Activated gamma-delta T cell treated with Interleukin-2 at 50 U/mL for 16 hours (primary cell): ENCODE results near the gene UBE2L3.

Source experiments
- DNase-seq: peaks from one replicate; pipeline ENCODE4 v3.0.0-alpha.2; 2020

Gene UBE2L3

DNA sequence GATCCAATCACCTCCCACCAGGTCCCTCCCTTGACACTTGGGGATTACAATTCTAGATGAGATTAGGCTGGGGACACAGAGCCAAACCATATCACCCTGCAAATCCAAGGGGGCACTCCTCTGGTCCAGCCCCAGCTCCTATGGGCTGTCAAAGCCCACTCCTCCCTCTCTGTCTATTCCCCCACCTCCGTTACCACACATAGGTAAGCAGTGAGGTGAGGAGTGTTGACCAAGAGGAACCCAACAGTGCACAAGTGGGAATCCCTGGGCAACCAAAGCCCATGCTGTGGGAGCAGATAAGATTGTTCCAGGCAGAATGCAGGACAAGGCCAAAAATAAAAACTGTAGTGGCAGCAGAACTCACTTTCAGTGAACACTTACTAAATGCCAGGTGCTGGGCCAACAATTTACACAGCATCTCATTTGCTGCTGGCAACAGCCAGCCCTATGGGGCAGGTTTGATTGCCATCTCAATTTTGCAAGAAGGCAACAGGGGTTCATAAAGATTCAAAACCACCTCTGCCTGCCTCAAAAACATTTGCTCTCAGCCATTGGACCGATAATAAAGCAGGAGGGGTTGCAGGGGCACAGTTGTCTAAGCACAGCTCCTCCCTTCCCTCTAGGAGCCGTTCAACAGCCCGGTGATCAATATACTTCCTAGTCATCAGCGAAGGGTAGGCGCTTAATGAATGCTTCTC is 83.5 kb downstream of the UBE2L3 start:
- no peak for DNase-seq

DNA sequence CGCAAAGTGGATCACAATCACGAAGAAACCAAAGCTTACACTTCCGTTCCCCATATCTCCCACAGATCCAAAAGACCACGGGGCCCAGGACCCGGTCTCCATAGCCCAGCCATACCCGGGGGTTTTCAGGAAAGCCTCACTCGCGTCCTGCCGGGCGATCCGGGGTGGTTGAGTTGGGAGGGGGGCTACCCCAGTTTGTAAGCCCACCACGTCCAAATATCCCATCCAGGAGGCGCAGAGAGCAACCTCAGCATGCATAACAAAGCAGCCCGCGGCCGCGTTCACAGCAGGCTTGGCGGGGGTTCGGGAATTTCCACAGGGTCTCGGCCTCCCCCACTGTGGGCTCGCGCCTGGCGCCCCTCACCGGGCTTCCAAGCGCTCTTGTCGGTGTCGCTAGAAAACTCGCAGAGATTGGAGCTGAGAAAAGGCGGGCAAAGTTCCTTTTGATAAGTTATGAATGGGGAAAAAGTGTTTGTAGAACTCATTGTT is 84.1 kb downstream of the UBE2L3 start:
- DNase-seq: no peak

DNA sequence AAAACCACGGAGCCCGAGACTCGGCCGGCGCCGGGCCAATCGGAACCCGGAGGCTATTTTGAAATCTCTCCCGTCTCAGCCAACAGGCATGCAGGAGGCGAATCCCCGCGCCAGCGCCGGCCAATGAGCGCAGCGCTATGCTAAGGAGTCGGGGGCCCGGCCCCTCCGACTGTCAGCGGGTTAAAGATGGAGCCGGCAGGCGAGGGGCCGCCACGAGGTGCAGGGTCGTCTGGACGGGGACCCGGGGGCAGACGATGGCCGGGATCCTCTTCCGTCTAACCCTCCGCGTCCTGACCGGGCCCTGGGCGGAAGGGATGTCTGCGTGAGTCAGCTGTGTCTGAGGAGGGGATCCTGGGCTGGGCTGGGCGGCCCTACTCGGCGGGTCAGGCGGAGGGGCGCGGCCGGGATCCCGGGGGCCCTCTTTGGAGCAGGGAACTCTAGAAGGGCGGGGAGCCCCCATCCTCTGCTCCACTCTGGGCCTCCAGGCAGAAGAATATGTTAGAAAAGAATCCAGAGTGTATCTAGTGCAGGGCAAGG is 84.6 kb downstream of the UBE2L3 start:
- DNase-seq: peak; percentile 74

- DNase-seq: no peak
Observed at GRCh38 chr22:21652547-21653545, 85.3 kb downstream of the UBE2L3 start.

DNA sequence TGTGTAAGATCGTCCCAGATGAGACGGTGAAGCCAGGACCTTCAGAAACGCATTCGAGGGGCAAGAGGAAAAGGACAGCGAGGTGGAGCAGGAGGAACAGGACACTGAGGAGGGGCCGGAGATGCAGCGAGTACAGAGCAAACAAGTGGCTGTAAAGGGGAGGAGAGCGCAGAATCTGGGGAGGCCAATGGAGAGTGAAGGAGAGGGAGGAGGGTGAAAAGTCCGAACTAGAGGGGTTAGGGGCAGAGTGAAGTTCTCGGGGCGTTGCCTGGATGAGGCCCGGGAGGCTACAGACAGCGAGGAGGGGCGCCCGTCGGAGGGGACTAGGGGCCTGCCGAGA is 89.5 kb downstream of the UBE2L3 start:
- no peak for DNase-seq

DNA sequence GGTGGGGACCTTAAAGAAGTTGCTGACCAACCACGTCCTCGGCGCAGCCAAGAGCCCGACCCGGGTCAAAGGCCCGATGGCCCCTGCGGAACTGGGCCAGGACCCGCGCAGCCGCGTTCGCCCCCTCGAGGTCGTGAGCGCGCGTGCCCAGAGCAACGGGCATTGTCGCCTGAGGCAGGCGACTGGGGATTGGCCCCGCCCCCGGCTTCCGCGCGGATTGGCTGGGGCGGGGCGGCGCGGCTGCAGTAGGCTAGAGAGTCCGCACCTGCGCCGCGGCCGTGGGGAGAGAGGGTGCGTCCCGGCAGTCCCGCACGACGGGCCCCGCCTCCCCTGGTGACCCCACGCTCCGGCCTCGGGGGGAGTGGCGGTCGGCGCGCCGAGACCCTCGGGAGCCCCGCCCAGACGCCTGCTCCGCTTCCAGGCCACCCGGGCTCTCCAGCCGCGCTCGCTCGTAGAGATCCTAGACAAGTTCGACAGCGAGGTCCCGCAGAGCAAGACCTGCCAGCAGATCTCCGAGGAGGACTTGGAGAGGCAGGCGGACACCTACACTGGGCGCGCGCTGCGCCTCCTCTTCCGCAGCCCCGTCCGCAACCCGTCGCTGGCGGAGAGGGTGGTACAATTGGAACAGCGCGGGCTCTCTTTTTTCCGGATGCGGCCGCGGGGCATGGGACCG is 90.0 kb downstream of the UBE2L3 start:
- peak; percentile 68 for DNase-seq

DNA sequence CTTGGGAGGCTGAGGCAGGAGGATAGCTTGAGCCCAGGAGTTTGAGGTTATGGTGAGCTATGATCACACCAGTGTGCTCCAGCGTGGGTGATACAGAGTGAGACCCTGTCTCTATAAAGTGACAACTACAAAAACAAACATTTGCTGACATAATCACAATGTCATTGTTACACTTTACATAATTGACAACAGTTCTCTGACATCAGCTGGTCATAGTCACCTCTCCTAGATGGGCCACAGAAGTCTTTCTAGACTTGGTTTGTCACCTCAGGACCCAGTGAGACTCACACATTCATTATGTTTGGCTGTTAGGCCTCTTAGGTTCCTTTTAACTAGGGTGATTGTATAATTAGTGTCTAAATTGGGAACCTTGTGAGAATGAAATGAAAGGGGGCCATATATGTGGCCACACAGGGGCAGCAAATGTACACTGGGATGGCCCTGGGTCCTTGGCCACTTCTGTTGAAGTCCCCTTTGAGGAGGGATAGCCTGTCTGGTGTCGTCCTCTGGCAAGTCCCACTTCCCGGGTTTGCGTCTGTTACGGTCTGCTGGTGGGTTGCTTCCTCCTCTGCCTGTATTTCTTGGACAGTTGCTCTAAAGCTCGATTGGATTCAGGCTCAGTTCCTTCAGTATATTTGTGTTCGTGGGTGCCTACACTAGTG is 92.5 kb downstream of the UBE2L3 start:
- DNase-seq: no peak

DNA sequence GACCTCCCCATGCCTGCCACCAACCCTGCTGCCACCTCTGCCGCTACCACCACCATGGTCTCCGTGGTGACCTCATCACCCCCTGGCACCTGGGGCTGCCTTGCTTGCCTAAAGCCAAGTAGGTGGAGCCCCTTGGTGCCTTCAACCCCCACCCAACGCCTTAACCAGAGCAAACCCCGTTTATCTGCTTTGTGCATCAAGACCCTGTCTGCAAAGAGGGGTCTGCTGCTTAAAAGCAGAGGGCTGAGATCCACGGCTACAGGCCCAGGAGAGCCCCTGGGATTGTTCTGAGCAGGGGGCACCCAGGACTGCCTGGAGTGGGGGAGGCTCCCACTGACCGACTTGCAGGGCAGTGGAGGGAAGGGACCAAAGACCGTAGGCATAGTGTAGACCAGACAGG is 93.4 kb downstream of the UBE2L3 start:
- DNase-seq: no peak

DNA sequence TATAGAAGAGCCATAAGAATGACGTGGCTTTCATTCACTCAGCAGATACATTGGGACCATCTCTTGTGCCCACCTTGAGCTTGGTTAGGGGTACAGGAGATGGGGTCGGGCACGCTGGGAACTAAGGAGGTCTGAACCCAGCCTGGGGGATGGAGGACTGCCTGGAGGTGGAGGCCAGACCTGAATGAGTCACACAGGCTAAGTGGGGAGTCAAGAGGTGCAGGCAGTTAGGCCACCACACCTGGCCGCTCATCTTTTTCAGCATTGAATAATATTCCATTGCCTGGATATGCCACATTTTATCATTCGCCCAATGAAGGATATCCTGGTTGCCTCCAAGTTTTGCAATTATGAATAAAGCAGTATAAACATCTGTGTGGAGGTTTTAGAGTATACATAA is 94.5 kb downstream of the UBE2L3 start:
- DNase-seq: no peak

DNA sequence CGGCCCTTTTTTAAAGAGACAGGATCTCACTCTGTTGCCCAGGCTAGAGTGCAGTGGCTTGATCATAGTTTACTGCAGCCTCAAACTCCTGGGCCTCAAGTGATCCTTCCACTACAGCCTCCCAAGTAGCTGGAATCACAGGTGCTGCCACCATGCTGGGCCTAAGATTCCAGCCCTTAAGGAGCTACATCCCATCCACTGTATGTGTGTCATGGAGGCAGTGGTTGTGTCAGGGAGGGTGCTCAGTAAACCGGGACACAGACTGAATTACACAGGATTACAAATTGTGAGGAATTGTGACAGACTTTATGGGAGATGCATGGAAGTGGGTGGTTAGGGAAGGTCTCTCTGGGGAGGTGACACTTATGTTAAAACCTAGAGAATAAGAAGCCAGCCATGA is 96.2 kb downstream of the UBE2L3 start:
- DNase-seq: no peak

GRCh38 chr22:21665047-21665851 is 97.7 kb downstream of the UBE2L3 start:
- no peak for DNase-seq

DNA sequence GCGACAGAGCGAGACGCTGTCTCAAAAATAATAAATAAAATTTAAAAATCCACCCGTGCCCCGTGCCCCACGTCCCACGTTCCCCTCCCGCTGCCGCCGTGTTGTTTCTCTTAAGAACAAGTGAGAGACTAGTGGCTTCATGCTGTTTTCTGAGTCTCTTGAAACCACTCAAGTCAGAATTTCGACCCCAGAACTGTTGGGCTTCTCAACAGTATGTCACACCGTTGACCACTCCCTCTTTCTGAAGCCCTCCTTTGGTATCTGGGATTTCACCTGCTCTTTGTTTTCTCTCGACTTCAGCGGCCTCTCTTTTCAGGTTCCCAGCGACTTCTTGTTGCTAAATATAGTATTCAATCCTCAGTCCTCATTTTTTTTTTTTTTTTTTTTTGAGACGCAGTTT is 99.3 kb downstream of the UBE2L3 start:
- DNase-seq: no peak

GRCh38 chr22:21669026-21669425 is 101.5 kb downstream of the UBE2L3 start:
- no peak for DNase-seq

GRCh38 chr22:21672107-21672629 is 104.7 kb downstream of the UBE2L3 start:
- no peak for DNase-seq
